GM19238 (cell line): Measurements from ENCODE around the gene GPR101.
"Not testable (repeated sequence)": the region's sequence is repeated elsewhere in the genome, so short reads cannot be mapped to it uniquely, and the experiment has no call there.

Source experiments
- DNase-seq: peaks from one replicate; pipeline ENCODE4 v3.0.0; 2011; ENCODE audit warnings: low spot score; ENCODE audit not compliant: insufficient read length

The GPR101 gene

GRCh38 chrX:137025930-137026329 is 7.9 kb downstream of the GPR101 start:
- DNase-seq: no peak

- not testable (repeated sequence) for DNase-seq
Measured at GRCh38 chrX:137000236-137000635, 33.6 kb downstream of the GPR101 start.

- DNase-seq: no peak
Measured at GRCh38 chrX:136999024-136999423, 34.8 kb downstream of the GPR101 start.
